ENCODE measurements around the gene PYY.
"Not testable (repeated sequence)": the region's sequence is repeated elsewhere in the genome, so short reads cannot be mapped to it uniquely, and the experiment has no call there.

PYY gene

DNA sequence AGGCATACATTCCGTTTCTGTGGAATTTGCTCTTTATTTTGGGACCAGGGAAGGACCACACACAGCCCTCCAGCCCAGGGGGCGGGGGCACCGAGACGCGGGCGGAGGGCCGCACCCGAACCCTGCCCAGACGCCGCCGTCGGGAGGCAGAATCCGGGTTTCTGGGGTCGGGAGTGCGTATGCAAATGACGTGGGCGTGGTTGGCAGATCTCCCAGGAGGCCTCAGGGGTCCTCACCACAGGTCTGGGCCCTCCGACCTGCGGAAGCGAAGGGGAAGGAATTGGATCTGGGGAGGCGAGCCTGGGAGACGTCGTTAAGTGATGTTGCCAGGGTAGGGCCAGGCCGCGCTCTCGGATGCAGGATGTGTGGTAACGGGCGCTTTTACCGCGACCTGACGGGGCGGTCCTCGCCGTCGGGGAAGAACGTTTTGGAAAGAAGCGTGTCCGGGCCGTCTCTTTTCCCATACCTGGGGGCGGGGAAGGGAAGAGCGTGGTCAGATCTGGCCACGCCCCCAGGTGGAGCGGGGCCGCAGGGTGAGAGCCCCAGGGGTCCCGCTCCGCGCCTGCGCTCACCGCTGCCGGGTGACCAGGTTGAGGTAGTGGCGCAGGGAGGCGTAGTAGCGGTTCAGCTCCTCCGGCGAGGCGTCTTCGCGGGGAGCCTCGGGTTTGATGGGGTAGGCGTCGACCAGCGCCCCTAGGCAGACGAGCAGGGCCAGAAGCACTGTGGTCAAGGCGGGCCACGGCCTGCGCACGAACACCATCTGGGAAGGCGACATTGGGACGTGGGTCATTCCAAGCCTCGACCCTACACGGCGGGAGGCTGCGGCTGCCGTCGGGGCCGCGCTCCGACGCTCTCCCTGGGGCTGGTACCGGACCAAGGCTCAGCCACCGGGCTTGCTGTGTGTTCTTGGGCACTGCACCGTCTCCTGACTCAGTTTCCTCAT lies 745 bp downstream of the PYY start:
- in situ Hi-C loops (cut with MboI; ENCODE audit: low pct_unique_long_range_greater_than_20kb, low sequenced_read_pairs) = no loop called here
- DNase-seq = no peak

DNA sequence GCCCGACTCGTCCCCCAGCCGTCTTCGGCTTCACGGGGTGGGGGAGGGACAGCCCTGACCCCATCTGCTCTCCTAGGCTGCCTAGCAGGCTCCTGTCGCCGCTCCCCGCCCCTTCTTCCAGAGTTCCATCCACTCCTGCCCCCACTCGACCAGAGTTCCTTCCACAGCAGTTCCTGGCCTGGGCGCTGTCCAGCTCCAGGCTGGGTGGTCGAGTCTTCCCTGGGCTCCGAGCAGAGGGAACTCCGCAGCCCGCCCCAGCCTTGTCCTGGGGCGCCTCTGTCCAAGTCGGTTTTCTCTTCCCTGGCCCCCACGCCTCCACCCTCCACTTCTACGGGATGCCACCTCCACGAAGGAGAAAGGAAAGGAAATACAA lies 1.4 kb downstream of the PYY start:
- no peak for DNase-seq
- in situ Hi-C loops (cut with MboI; ENCODE audit: low pct_unique_long_range_greater_than_20kb, low sequenced_read_pairs) = no loop called here

DNA sequence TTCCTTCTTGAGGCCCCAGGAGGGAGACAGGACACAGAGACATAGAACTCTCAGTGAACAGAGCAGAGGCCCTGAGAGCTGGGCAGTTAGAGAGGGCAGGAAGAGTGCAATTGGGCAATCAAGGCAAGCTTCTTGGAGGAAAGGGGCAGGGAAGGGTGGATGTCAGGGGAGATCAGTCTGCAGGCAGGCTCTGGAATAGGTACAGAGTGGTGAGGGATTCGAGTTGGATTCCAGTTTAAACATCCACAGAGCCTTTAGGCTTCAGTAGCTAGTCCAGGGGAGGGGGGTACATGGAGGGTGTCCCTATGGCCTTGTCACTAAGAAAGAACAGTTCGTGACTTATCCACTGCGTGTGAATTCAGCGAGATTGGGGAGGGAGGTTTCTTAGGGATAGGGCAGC lies 2.0 kb downstream of the PYY start:
- DNase-seq = no peak
- in situ Hi-C loops (cut with MboI; ENCODE audit: low pct_unique_long_range_greater_than_20kb, low sequenced_read_pairs) = no loop called here

DNA sequence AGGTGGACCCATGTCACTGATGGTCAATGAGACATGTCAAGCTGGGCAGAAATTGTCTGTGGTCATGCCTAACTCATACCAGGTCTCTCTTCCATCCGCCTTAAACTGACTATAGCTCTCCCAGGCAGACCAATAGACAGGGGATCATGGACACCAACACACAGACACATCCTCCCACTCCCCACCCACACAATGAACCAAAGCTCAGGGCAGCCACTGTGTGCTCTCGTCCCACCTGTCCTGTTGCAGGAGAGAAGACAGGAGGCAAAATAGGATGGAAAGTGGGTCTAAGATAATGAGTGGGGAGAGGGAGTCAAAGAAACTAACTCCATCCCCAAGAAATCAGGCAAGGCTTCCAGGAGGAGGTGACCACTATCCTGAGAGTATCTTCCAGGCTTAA lies 3.2 kb downstream of the PYY start:
- no peak for DNase-seq
- in situ Hi-C loops (cut with MboI; ENCODE audit: low pct_unique_long_range_greater_than_20kb, low sequenced_read_pairs) = no loop called here

DNA sequence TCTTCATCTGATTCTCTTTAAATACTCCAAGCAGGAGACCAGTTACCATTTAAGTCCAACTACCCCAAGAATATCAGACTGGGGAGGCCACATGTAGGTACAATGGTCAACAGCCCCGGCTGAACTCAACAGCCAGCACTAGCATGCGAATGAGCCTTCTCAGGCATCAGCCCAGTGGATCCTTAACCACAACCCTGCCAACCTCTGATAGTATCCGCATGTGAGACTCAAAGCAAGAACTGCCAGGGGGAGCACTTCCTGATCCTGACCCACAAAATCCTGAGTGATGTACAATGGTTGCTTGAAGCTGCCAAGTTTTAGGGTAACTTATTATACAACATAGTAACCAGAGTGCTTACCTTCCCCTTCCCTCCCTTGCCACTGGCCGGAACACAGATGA lies 4.0 kb downstream of the PYY start:
- DNase-seq = peak; percentile 28
- in situ Hi-C loops (cut with MboI; ENCODE audit: low pct_unique_long_range_greater_than_20kb, low sequenced_read_pairs) = no loop called here

DNA sequence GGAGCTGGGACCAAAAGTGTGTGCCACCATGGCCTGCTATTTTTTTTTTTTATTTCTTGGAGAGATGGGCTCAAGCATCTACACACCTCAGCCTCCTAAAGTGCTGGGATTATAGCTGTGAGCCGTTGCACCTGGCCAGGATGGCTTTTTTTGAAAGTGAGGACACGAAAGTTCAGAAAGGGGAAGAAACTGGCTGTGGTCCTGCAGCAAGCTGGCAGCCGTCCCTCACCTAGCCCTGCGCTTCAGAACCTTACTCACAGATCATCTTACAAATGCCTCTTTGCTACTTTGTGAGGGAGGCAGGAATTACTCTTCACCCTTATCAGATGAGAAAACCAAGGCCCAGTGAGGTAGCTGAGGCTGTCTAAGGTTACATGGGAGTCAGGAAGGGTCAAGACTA lies 7.0 kb downstream of the PYY start:
- no peak for DNase-seq
- in situ Hi-C loops (cut with MboI; ENCODE audit: low pct_unique_long_range_greater_than_20kb, low sequenced_read_pairs) = no loop called here

DNA sequence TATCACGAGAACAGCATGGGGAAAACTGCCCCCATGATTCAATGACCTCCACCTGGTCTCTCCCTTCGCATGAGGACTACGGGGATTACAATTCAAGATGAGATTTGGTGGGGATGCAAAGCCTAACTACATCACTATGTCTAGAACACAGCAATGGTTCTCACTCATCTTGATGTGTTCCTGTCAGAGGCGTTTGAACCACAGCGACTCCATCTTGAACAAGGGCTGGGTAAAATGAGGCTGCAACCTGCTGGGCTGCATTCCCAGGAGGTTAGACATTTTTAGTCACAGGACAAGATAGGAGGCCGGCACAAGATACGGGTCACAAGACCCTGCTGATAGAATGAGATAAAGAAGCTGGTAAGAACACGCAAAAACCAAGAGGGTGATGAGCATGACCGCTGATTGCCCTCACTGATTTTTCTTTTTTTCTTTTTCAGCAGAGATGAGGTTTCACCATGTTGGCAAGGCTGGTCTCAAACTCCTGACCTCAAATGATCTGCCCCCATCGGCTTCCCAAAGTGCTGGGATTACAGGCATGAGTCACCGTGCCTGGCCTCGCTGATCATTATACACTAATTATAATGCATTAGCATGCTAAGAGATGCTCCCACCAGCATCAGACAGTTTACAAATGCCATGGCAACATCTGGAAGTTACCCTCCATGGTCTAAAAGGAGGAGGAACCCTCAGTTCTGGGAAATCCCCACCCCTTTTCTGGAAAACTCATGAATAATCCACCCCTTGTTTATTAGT lies 8.5 kb downstream of the PYY start:
- in situ Hi-C loops (cut with MboI; ENCODE audit: low pct_unique_long_range_greater_than_20kb, low sequenced_read_pairs) = no loop called here

DNA sequence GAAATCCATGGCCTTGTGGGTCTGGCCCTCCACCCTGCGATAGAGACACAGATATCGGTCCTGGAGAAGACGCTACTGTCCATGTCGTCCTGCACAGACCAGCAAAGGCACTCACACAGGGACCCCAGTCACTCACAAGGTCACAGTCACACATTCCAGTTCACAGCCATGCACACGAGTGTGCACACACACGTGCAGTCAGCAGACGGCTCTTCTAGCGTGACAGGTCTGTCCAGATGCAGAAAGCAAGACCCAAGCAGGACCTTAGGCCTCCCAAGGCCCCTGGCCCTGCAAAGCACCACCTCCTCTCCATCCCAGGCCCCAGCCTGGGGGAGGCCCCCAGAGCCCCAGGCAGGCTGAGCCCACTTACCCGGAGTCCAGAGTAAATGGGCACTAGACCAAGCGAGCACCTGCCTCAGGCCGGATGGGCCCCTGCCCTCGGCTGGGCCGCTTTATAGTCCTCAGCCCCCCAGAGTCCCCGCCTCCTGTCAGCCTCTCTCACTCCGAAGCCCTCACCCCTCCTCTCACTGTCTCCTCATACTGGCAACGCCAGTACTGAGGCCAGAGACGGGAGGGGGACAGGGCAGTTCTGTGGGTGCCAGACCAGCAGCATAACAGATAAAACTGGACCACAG lies 11.6 kb downstream of the PYY start, which contains the start of gene PPY:
Gene PPY, minus strand, starts transcription at position 426 of the 635 bp plus-strand sequence. CDS start 822 bp downstream, outside the sequence.
- no peak for DNase-seq
- in situ Hi-C loops (cut with MboI; ENCODE audit: low pct_unique_long_range_greater_than_20kb, low sequenced_read_pairs) = no loop called here

More for the DNA sequence above, 8.5 kb downstream of the PYY start:
- no peak for DNase-seq

DNA sequence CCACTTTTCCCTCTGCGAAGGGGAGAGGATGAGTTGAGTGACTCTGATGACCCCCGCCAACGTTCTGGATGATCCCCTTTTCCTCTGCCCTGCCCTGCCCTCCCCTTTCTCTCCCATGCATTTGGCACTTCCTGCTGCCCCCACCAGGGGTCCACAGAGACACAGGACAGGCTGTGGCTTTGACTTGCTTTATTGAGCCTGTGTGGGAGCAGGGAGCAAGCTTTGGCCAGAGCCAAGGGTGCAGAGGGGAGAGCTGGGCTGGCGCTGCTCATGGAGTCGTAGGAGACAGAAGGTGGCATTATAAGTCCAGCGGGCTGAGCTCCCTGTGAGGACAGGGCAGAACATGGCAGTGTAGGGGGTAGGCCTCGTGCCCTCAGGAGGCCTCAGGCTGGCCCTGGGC lies 13.1 kb downstream of the PYY start:
- in situ Hi-C loops (cut with MboI; ENCODE audit: low pct_unique_long_range_greater_than_20kb, low sequenced_read_pairs) = no loop called here
- DNase-seq = peak; percentile 60

DNA sequence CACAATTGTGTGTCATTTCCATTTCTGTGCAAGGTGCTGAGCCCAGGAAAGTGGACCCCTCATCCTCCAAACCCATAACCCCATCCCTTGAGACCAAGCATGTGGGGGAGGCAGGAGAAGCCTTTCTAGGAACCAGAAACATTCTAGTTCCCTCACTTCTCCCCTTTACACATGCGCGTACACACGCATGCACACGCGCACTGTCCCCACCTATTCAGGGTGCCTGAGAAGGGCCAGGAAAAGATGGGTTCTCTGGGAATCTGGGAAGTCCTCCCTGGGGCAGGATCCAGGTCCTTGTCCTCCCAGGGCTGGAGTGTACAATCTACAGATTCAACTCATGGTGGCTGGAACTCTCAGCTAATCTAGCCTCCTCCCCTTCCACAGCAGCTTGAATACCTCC lies 13.9 kb downstream of the PYY start:
- no peak for DNase-seq
- in situ Hi-C loops (cut with MboI; ENCODE audit: low pct_unique_long_range_greater_than_20kb, low sequenced_read_pairs) = no loop called here

DNA sequence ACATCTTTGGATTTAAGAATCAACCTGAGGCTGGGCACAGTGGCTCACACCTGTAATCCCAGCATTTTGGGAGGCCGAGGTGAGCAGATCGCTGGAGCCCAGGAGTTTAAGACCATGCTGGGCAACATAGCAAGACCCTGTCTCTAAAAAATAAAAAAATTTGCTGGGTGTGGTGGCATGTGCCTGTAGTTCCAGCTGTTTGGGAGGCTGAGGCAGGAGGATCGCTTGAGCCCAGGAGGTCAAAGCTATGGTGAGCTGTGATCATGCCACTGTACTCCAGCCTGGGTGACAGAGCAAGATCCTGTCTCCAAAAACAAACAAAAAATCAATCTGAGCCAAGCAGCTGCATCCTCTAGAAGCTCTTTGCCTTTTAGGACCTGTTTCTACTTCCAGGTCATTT lies 14.3 kb downstream of the PYY start:
- in situ Hi-C loops (cut with MboI; ENCODE audit: low pct_unique_long_range_greater_than_20kb, low sequenced_read_pairs); DNase-seq: not testable (repeated sequence)

DNA sequence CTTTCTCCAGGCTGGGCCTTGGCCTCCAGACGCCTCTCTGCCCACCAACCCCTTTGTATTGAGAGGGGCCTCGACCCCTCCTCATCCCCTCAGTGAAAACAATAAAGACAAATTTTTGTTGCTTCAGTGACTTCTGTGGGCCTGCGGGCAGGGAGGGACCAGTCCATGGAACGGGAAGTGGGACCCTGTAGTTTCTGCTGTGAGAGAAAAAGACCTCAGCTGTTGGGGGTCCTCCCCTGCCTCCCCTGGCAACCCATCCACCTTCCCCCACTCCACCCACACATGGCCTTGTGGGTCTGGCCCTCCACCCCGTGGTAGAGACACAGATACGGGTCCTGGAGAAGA lies 14.9 kb downstream of the PYY start:
- DNase-seq = peak; percentile 15
- in situ Hi-C loops (cut with MboI; ENCODE audit: low pct_unique_long_range_greater_than_20kb, low sequenced_read_pairs) = no loop called here

DNA sequence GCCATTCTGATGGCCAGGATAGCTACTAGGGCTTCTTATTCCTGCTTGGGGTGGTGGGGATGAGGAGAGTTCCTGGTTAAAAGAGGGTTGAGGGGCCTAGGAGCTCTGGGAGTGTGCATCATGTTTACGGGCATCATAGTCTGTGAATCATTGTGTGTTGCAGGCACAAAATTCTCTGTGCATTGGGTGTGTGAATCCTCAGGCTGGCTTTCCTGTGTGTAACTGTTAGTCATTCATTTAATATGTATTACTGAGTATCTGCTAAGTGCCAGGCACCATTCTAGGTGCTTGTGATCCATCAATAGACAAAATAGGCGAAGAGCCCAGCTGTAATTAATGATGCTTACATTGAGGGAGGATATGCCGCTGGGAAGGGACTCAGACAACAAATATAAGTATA lies 17.3 kb downstream of the PYY start:
- in situ Hi-C loops (cut with MboI; ENCODE audit: low pct_unique_long_range_greater_than_20kb, low sequenced_read_pairs) = no loop called here

DNA sequence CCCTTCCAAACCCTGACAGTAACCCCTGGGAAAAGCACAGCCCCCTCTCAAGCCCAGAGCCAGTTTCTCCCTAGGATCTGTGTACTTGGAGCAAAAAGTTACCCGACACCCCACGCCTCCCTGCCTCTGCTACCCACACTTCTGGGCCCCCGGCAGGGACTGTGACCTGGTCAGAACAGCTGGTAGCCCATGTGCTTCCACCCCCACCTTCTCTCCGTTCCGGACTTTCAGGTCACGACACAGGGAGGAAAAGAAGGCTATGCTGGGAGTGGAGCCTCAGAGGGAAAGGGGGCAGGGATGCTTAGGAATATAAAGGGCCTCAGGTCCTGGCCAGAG lies 17.8 kb downstream of the PYY start:
- in situ Hi-C loops (cut with MboI; ENCODE audit: low pct_unique_long_range_greater_than_20kb, low sequenced_read_pairs) = no loop called here
- DNase-seq = no peak

More for the DNA sequence above, 17.3 kb downstream of the PYY start:
- DNase-seq = no peak

DNA sequence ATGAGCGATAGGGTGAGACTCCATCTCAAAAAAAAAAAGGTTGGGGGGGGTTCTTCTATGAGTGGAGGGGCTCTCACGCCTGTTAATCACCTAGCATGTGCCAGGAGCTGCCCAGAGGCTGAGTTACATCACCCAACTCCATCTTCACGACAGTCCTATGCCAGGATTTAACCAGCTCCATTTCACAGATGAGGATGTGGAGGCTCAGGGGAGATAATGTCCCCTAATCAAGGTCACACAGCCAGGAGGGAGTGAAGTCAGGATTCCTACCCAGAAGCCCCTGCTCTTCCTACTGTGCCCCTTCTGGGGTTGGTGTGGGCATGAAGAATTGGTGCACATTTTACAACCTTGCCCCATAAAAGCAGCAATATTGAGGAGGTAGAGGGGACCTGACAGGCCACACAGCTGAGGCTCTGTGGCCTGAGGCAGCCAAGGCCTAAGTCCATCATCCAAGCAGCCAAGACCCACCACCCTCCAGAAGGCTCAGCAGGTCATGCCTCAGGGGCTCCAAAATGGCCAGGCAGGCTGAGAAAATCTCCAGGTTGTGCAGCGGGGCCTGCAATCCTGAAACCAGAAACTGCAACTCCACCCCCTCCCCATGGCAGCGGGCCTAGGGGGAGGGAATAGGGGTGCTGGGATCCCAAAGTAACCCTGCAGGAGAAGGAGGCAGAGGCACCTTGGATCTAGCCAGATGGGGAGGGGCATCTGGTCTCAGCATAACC lies 18.4 kb downstream of the PYY start:
- in situ Hi-C loops (cut with MboI; ENCODE audit: low pct_unique_long_range_greater_than_20kb, low sequenced_read_pairs) = no loop called here
- DNase-seq = no peak

DNA sequence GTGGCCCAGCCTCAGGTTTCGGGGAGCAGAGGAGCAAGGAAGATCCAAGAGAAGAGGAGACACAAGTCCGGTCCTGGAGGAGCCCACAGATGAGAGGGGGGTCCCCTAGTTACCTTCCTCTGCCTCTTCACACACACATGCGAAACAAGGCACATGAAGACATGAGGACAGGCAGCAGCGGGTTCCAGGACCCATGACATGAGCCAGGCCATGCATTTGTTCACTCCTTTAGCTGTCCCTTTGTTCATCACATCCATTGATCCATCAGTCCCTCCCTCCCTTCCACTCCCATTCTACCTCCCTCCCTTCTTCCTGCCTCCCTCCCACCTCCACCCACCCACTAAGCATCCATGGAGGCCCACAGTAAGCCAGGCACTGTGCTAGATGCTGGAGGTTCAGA lies 20.8 kb downstream of the PYY start:
- no peak for DNase-seq
- in situ Hi-C loops (cut with MboI; ENCODE audit: low pct_unique_long_range_greater_than_20kb, low sequenced_read_pairs) = no loop called here

DNA sequence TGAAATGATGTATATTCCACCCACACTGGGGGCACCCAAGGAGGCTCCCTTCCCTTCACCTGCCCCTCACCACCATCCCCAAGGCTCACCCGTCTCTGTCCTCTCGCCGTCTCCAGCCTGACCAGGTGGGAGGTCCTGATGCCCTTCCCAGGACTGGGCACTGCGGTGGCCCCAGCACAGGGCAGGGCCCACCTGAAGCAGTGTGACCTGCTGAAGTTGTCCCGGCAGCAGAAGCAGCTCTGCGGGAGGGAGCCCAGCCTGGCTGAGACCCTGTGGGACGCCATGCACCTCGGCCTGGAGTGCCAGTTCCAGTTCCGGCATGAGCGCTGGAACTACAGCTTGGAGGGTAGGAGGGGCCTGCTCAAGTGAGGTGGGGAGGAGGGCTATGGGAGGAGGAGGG lies 21.4 kb downstream of the PYY start:
- in situ Hi-C loops (cut with MboI; ENCODE audit: low pct_unique_long_range_greater_than_20kb, low sequenced_read_pairs) = no loop called here
- DNase-seq = no peak

DNA sequence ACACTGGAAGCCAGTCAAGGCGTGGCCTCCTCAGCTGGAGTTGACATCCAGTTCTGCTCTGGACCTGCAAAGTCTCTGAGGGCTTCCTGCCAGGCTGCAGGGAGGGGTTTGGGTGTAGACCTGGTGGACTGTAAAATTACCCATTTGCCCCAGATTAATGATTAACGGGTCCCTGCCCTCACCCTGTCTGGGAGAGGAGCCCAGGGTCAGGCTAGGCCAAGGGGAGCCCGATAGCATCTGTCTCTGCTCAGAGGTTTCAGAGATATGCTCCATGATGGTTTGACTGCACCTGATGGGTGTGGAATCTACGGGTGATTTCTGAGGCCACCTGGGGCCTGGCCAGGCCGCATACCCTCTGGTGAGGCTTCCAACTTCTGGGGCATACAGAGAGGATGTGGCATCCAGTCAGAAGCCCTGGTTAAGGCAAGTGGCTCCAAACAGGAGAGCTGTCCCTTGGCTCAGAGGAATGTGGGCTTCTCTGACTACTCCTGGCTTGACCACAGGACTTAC lies 22.6 kb downstream of the PYY start:
- no peak for DNase-seq

DNA sequence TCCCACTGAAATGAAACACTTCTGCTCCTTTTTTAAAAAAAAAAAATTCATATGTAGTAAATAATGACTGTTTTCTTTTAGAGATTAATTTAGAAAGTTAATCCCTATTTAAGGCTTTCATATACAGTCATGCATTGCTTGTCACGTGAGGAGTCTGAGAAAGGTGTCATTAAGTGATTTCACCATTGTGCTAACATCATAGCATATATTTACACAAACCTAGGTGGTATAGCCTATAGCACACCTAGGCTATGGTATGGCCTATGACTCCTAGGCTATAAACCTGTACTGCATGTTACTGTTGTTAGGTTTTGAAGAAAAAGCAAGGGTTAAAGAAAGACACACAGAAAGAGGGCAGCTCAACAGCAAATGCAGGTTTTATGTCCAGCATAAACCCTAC lies 25.1 kb downstream of the PYY start:
- no peak for DNase-seq
- in situ Hi-C loops (cut with MboI; ENCODE audit: low pct_unique_long_range_greater_than_20kb, low sequenced_read_pairs) = no loop called here

More for the DNA sequence above, 22.6 kb downstream of the PYY start:
- in situ Hi-C loops (cut with MboI; ENCODE audit: low pct_unique_long_range_greater_than_20kb, low sequenced_read_pairs) = no loop called here

All from KBM-7 (cell line).